Endothelial cell of umbilical vein (primary cell): ENCODE results near the gene TTYH3. TPM values are rescaled to one million over a fixed set of nuclear protein-coding genes. Genes with fewer than 3 reads are reported as not detected.
"Not testable (repeated sequence)": the region's sequence is repeated elsewhere in the genome, so short reads cannot be mapped to it uniquely, and the experiment has no call there.

Experiments used
- BruUV-seq: library from RNA; stranded (reverse); fragments of 400-500 nt; replicated peaks from 2 replicates; lab custom pipeline; 2021; lab: Mats Ljungman, UMichigan
- CTCF ChIA-PET: fragments of 300-600, 350-600 bp; sonication (Branson Sonifier 250); formaldehyde crosslinking; loops from one replicate; lab custom pipeline; 2021; ENCODE audit warnings: antibody characterized with exemption, inconsistent platforms; lab: Charles Lee
- POLR2A ChIA-PET: fragments of 300-600, 350-600 bp; sonication (Branson Sonifier 250); formaldehyde crosslinking; loops from one replicate; lab custom pipeline; 2021; ENCODE audit warnings: antibody characterized with exemption, inconsistent platforms; lab: Charles Lee
- DNase-seq: peaks from one replicate; pipeline ENCODE4 v3.0.0-alpha.2; 2011; ENCODE audit warnings: low read depth, low spot score
- FAIRE-seq: peaks from 2 replicates; lab custom pipeline; 2011; peaks lifted over from hg19 to GRCh38; lab: Jason Lieb, UNC
- H2AFZ ChIP-seq: 2 replicates; pipeline ENCODE4 v1.6.0; 2012; ENCODE audit warnings: low read depth, low read length, control low read depth, inconsistent platforms
- H3K27ac ChIP-seq: 2 replicates; pipeline ENCODE4 v1.5.1; 2011; ENCODE audit warnings: low read depth, mild to moderate bottlenecking, control low read depth, low read length, moderate library complexity; ENCODE audit not compliant: insufficient read depth
- H3K27me3 ChIP-seq, 2 experiments: 2 replicates each; pipeline versions ENCODE4 v1.6.0 to v1.6.1; 2011; ENCODE audit warnings: low read length in 2 of 2, mixed read lengths in 1 of 2; ENCODE audit not compliant: control insufficient read depth in 2 of 2, insufficient read depth in 2 of 2
- H3K36me3 ChIP-seq, 2 experiments: 2 replicates in 1 of 2; 3 replicates in 1 of 2; pipeline ENCODE4 v1.5.1; 2011; ENCODE audit warnings: low read length in 2 of 2, mild to moderate bottlenecking in 1 of 2, moderate library complexity in 1 of 2; ENCODE audit not compliant: control insufficient read depth in 2 of 2, insufficient read depth in 2 of 2; ENCODE audit errors: extremely low read depth in 1 of 2
- H3K4me1 ChIP-seq: 3 replicates; pipeline ENCODE4 v1.5.1; 2011; ENCODE audit warnings: mild to moderate bottlenecking, low read length; ENCODE audit not compliant: control insufficient read depth, insufficient read depth; ENCODE audit errors: extremely low read depth
- H3K4me2 ChIP-seq: 2 replicates; pipeline ENCODE4 v1.6.1; 2011; ENCODE audit warnings: low read length, control low read depth, mixed read lengths; ENCODE audit not compliant: insufficient read depth
- H3K4me3 ChIP-seq, 3 experiments: fragments of 200-600 bp in 1 of 3; sonication (generic), shearing (Covaris generic) in 1 of 3; replicated peaks in 1 of 3; 2 replicates each; pipeline ENCODE4 v1.5.1; 2011 to 2016; ENCODE audit warnings: control low read depth in 3 of 3, low read length in 3 of 3, mild to moderate bottlenecking in 2 of 3, inconsistent platforms in 1 of 3, low read depth in 1 of 3, moderate library complexity in 1 of 3; ENCODE audit not compliant: insufficient read depth in 1 of 3
- H3K79me2 ChIP-seq: 2 replicates; pipeline ENCODE4 v1.6.0; 2012; ENCODE audit warnings: low read length, inconsistent platforms; ENCODE audit not compliant: control insufficient read depth, insufficient read depth
- H3K9ac ChIP-seq: replicated peaks from 2 replicates; pipeline ENCODE3; 2011; ENCODE audit warnings: low read length, control low read depth; ENCODE audit not compliant: insufficient read depth; ENCODE audit errors: extremely low read depth
- H3K9me1 ChIP-seq: replicated peaks from 3 replicates; pipeline ENCODE4 v1.6.0; 2011; ENCODE audit warnings: mild to moderate bottlenecking, low read length; ENCODE audit not compliant: control insufficient read depth, insufficient read depth; ENCODE audit errors: extremely low read depth
- H3K9me3 ChIP-seq: replicated peaks from 2 replicates; pipeline ENCODE4 v1.5.1; 2012; ENCODE audit warnings: low read length, inconsistent platforms; ENCODE audit not compliant: control insufficient read depth, insufficient read depth
- H4K20me1 ChIP-seq: replicated peaks from 2 replicates; pipeline ENCODE3; 2011; ENCODE audit warnings: mild to moderate bottlenecking, low read length; ENCODE audit not compliant: control insufficient read depth, insufficient read depth; ENCODE audit errors: extremely low read depth
- FOS ChIP-seq: IDR thresholded peaks from 2 replicates; pipeline ENCODE4 v1.6.1; 2011; ENCODE audit warnings: mild to moderate bottlenecking, low read length, moderate library complexity, borderline replicate concordance; ENCODE audit not compliant: insufficient read depth
- GATA2 ChIP-seq: IDR thresholded peaks from 2 replicates; pipeline ENCODE4 v1.7.0; 2011; ENCODE audit warnings: low read depth, mild to moderate bottlenecking, moderate library complexity, mixed read lengths, low read length; ENCODE audit not compliant: insufficient read length, insufficient read depth
- dilution Hi-C: fragments of 300-500 bp; cut with MboI; formaldehyde crosslinking; loops from one replicate; pipeline ENCODE4 v1.15.0; 2019; ENCODE audit warnings: low sequenced_read_pairs; ENCODE audit not compliant: extremely low pct_ligation_motif_present
- intact Hi-C: fragments of 100-400 bp; cut with micrococcal nuclease; formaldehyde crosslinking; loops from one replicate; pipeline ENCODE4 v1.10.0; 2022
- polyA plus RNA-seq, 4 experiments: library from polyadenylated mRNA; depleted of rRNA in 3 of 4; stranded (reverse) in 3 of 4; unstranded in 1 of 4; fragments of >200 nt; gene quantifications; 2 replicates each; pipeline versions ENCODE4 v1.2.1 to v1.2.3, GENCODE V29; 2011 to 2012; ENCODE audit warnings: missing spikeins in 1 of 4
- total RNA-seq: library from RNA; stranded (reverse); gene quantifications from 2 replicates; pipeline ENCODE4 v1.2.3, GENCODE V29; 2021

The TTYH3 gene
- total and polyA plus RNA-seq, 2 donors (not counting 3 experiments of a cell fraction or from before 2014, with no cell fraction given) = 143 to 280 TPM

GRCh38 chr7:2694122-2694436, 62.3 kb downstream of the TTYH3 start:
- CTCF ChIA-PET = interaction anchor here (1.1 to 2.3 kb wide), 2 partner anchors 13 to 16 kb away, joined by 3 to 5 read pairs; no protein-coding TSS in a partner anchor
- dilution Hi-C loops = not testable (repeated sequence)

GRCh38 chr7:2698581-2699288, 66.9 kb downstream of the TTYH3 start:
- Histone ChIP-seq H2AFZ (no peak overlapping the region), H3K9me3 (no peaks in the 10 kb centered on the region), H3K36me3 (no peaks in the 10 kb centered on the region), H3K4me2 (no peak overlapping the region), H3K4me1 (no peaks in the 10 kb centered on the region), H3K9me1 (no peaks in the 10 kb centered on the region), H3K27ac (no peak overlapping the region), H3K27me3 (peaks cover 0 to 2% of the 10 kb centered on the region in 2 experiments), H3K4me3 (no peak overlapping the region), H4K20me1 (no peaks in the 10 kb centered on the region), H3K9ac (no peak overlapping the region), H3K79me2 (no peaks in the 10 kb centered on the region)
- intact Hi-C loops = no loop called here
- FAIRE-seq = no peak
- no peak for DNase-seq
- TF ChIP-seq FOS (no peak), GATA2 (no peak)
- ChIA-PET POLR2A (no interaction called here), CTCF (interaction anchor here (0.6 to 3.6 kb wide), 4 partner anchors 11 to 329 kb away, joined by 5 to 29 read pairs (median 6); no protein-coding TSS in a partner anchor)
- dilution Hi-C loops = no loop called here
- BruUV-seq = no TSS peak

More at GRCh38 chr7:2694122-2694436, 62.3 kb downstream of the TTYH3 start:
- POLR2A ChIA-PET, H3K9me3 ChIP-seq, H3K4me2 ChIP-seq, H3K9ac ChIP-seq, H3K4me1 ChIP-seq, H2AFZ ChIP-seq, BruUV-seq, H3K27ac ChIP-seq, H3K36me3 ChIP-seq, H3K9me1 ChIP-seq, DNase-seq, H3K79me2 ChIP-seq, H4K20me1 ChIP-seq, intact Hi-C loops, H3K4me3 ChIP-seq, FAIRE-seq: not testable (repeated sequence)
- H3K27me3 ChIP-seq = peaks cover 2 to 14% of the 10 kb centered on the region in 2 experiments
